Fibroblast of lung (primary cell): ENCODE measurements around the gene ACP5. TPM values are rescaled to one million over a fixed set of nuclear protein-coding genes. Genes with fewer than 3 reads are reported as not detected.

Experiments
- DNase-seq, 2 donors: peaks; one replicate each; pipeline versions ENCODE4 v3.0.0 to v3.0.0-alpha.2; 2010; ENCODE audit warnings: low read depth in 2 of 2
- H2AFZ ChIP-seq: 2 replicates; pipeline ENCODE4 v1.5.1; 2012; ENCODE audit warnings: low read length, control low read depth, inconsistent platforms
- H3K27ac ChIP-seq: 2 replicates; pipeline ENCODE4 v1.5.1; 2011; ENCODE audit warnings: low read length, control low read depth; ENCODE audit not compliant: insufficient read depth
- H3K27me3 ChIP-seq: 2 replicates; pipeline ENCODE4 v1.5.1; 2011; ENCODE audit warnings: mild to moderate bottlenecking, low read length; ENCODE audit not compliant: control insufficient read depth, insufficient read depth
- H3K36me3 ChIP-seq: 2 replicates; pipeline ENCODE4 v1.5.1; 2011; ENCODE audit warnings: low read length; ENCODE audit not compliant: control insufficient read depth, insufficient read depth
- H3K4me1 ChIP-seq: 2 replicates; pipeline ENCODE4 v1.5.1; 2011; ENCODE audit warnings: low read length; ENCODE audit not compliant: control insufficient read depth, insufficient read depth; ENCODE audit errors: extremely low read depth
- H3K4me2 ChIP-seq: 2 replicates; pipeline ENCODE4 v1.5.1; 2011; ENCODE audit warnings: low read length, control low read depth; ENCODE audit not compliant: insufficient read depth; ENCODE audit errors: extremely low read depth
- H3K4me3 ChIP-seq, 4 experiments: fragments of 200-600 bp in 1 of 4; sonication (generic) in 1 of 4; replicated peaks in 1 of 4; 2 replicates each; pipeline ENCODE4 v1.5.1; 2011 to 2016; ENCODE audit warnings: low read length in 4 of 4, low read depth in 3 of 4, mild to moderate bottlenecking in 3 of 4, control low read depth in 2 of 4, inconsistent platforms in 1 of 4, mixed read lengths in 1 of 4; ENCODE audit not compliant: insufficient read depth in 1 of 4; ENCODE audit errors: control extremely low read depth in 1 of 4
- H3K79me2 ChIP-seq: 2 replicates; pipeline ENCODE4 v1.5.1; 2012; ENCODE audit warnings: mild to moderate bottlenecking, low read length, inconsistent platforms; ENCODE audit not compliant: control insufficient read depth, insufficient read depth
- H3K9ac ChIP-seq: 2 replicates; pipeline ENCODE4 v1.5.1; 2011; ENCODE audit warnings: mild to moderate bottlenecking, low read length, control low read depth; ENCODE audit not compliant: insufficient read depth
- H3K9me3 ChIP-seq: 2 replicates; pipeline ENCODE4 v1.5.1; 2012; ENCODE audit warnings: low read depth, low read length; ENCODE audit not compliant: control insufficient read depth, insufficient read depth
- H4K20me1 ChIP-seq: 2 replicates; pipeline ENCODE4 v1.5.1; 2011; ENCODE audit warnings: low read length; ENCODE audit not compliant: control insufficient read depth, insufficient read depth; ENCODE audit errors: extremely low read depth
- CTCF ChIP-seq, 2 donors: IDR thresholded peaks in 1 of 2; conservative IDR thresholded peaks in 1 of 2; 1 replicate in 1 of 2; 2 replicates in 1 of 2; pipeline ENCODE4 v1.5.1; 2011 to 2012; ENCODE audit warnings: low read length in 2 of 2, control low read depth in 1 of 2, inconsistent platforms in 1 of 2, low read depth in 1 of 2, mild to moderate bottlenecking in 1 of 2
- EZH2 ChIP-seq: IDR thresholded peaks from 2 replicates; pipeline ENCODE4 v1.5.1; 2012; ENCODE audit warnings: low read length, control low read depth, mild to moderate bottlenecking; ENCODE audit errors: missing control alignments
- polyA plus RNA-seq, 2 donors: library from polyadenylated mRNA; depleted of rRNA in 1 of 2; stranded (reverse) in 1 of 2; unstranded in 1 of 2; fragments of >200 nt; gene quantifications; 2 replicates each; pipeline ENCODE4 v1.2.1, GENCODE V29; 2011 to 2012; ENCODE audit warnings: missing spikeins in 1 of 2
- total RNA-seq: library from RNA; depleted of rRNA; stranded (reverse); fragments of >200 nt; gene quantifications from 2 replicates; pipeline ENCODE4 v1.2.1, GENCODE V29; 2014

Gene ACP5
- total and polyA plus RNA-seq, 2 donors (not counting 1 experiment from before 2014, with no cell fraction given), result 1.2 to 2.2 TPM

GRCh38 chr19:11587302-11587974 is 10.0 kb upstream of the ACP5 start:
- TF ChIP-seq EZH2 (no peak), CTCF (conservative IDR thresholded peaks at IDR 0.05 in 1 of 2, IDR thresholded peaks at IDR 0.05 in 1 of 2; ENCODE audit: low read depth in 1 of 2, low read length in 2 of 2) (peak; percentile 86 to 95)
- Histone ChIP-seq H3K9ac (no peak overlapping the region), H3K36me3 (no peaks in the 10 kb centered on the region), H3K79me2 (no peaks in the 10 kb centered on the region), H4K20me1 (no peaks in the 10 kb centered on the region), H3K27me3 (no peaks in the 10 kb centered on the region), H2AFZ (no peak overlapping the region), H3K9me3 (no peaks in the 10 kb centered on the region), H3K4me3 (no peak overlapping the region), H3K27ac (no peak overlapping the region), H3K4me2 (peak overlapping the region; percentile 73), H3K4me1 (no peaks in the 10 kb centered on the region)
- peak; percentile 38 to 69 for DNase-seq

GRCh38 chr19:11586331-11586730 is 8.9 kb upstream of the ACP5 start:
- Histone ChIP-seq H3K4me1 (no peaks in the 10 kb centered on the region), H3K9me3 (no peaks in the 10 kb centered on the region), H3K79me2 (no peaks in the 10 kb centered on the region), H3K36me3 (no peaks in the 10 kb centered on the region), H4K20me1 (no peaks in the 10 kb centered on the region), H2AFZ (no peak overlapping the region), H3K4me2 (no peak overlapping the region), H3K27ac (no peak overlapping the region), H3K9ac (no peak overlapping the region), H3K4me3 (no peak overlapping the region), H3K27me3 (no peaks in the 10 kb centered on the region)
- DNase-seq, result no peak
- TF ChIP-seq CTCF (conservative IDR thresholded peaks at IDR 0.05 in 1 of 2, IDR thresholded peaks at IDR 0.05 in 1 of 2; ENCODE audit: low read depth in 1 of 2, low read length in 2 of 2) (no peak), EZH2 (no peak)

- H3K79me2 ChIP-seq, result no peaks in the 10 kb centered on the region
- no peak overlapping the region for H3K9ac ChIP-seq
- H3K36me3 ChIP-seq, result no peaks in the 10 kb centered on the region
- peak overlapping the region; percentile 38 for H2AFZ ChIP-seq
- H3K4me1 ChIP-seq, result peaks cover 2% of the 10 kb centered on the region
- H3K4me3 ChIP-seq, result no peak overlapping the region
- TF ChIP-seq CTCF (conservative IDR thresholded peaks at IDR 0.05 in 1 of 2, IDR thresholded peaks at IDR 0.05 in 1 of 2; ENCODE audit: low read depth in 1 of 2, low read length in 2 of 2), result no peak
- peaks cover 3% of the 10 kb centered on the region for H3K27me3 ChIP-seq
- peak in 1 of 2 donors; percentile 44 for DNase-seq
- H3K4me2 ChIP-seq, result peak overlapping the region; percentile 17
- H3K27ac ChIP-seq, result no peak overlapping the region
- no peaks in the 10 kb centered on the region for H4K20me1 ChIP-seq
- no peaks in the 10 kb centered on the region for H3K9me3 ChIP-seq
These were observed 4.3 kb upstream of the ACP5 start for GRCh38 chr19:11581740-11582139.
